UCSD-AML1 (cell line): ENCODE data around the gene KCNJ13.
"Not testable (repeated sequence)": the region's sequence is repeated elsewhere in the genome, so short reads cannot be mapped to it uniquely, and the experiment has no call there.

ENCODE experiments used
- DNase-seq: peaks from one replicate; lab custom pipeline; 2025; ENCODE audit not compliant: unreplicated experiment; lab: John Stamatoyannopoulos, UW

KCNJ13 gene

DNA sequence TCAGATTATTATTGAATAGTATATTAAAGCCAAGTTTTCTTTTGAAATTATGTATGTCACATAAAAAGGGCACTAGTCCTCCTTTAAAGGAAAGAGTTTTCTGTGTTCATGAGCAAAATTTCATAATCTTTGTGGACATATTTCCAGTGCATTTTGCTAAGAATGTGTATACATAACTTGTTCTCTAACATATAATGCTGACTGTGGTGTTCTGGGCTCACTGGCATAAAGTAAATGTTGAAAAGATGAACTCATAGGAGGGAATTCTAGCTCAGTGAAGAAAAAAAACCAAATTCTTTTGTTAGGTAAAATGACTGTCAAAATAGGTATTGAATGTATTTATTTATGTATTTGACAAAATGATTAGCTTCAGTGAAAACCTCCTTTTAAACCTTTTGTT is 6.2 kb downstream of the KCNJ13 start:
- no peak for DNase-seq

DNA sequence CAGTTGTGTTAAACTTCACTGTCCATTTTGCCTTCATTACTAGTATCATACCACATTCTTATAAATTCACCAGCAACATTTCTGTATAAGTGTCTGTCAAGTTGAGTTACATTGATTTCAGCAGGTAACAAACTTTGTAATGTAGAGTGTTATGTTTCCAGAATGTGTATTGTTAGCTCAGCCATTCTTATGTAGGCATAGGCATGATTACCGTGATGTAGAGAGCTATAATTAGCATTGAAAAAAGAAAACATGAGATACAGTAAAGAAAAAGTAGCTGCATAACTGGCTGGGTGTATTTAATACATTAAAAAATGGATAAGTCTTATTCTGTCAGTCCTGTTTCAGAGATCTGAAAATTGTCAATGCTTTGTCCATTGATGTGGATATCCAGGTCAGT is 8.5 kb downstream of the KCNJ13 start:
- no peak for DNase-seq

DNA sequence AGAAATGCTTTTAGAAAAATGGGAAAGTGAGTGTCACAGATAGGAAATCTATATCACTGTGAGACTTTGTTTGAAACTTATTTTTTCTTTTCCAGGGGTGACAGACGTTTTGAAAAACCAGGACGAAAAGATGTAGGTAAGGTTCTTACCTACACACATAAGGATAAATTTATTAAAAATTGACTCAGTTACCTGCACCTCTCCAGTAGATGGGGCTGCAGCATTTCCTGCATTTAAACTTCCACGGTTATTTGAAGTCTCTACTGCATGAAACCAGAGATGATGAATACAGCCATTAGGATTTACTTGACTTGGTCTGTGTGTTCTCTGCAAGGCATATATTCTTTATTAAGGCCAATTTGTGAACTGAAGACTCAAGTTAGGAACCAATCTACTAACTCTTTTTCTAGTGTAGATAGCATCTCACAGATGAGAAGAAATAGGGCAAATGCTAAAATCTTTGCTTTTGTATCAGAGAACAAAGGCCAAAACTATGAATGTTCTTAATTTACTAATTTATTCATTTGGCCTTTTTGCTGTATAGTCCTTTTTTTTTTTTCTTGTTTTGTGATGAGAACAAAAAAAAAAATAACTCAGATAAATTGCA is 15.0 kb downstream of the KCNJ13 start:
- DNase-seq = no peak

DNA sequence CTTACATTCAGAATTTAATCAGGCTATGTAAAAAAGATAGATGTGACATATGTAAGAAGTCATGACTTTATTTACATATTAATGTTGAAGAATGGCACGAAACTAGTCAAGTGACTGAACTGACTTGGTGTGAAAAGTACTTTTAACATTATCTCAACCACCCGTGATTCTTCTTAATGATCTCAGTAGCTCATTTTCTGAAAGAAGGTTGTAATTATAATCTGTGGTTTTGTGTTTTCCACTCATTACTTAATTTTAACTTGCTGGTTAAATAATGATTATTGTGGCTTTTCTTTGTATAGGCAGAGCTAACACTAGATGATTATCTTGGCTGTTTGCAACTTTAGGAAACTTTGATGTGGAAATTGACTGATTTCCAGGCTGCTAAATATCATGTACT is 18.5 kb downstream of the KCNJ13 start:
- no peak for DNase-seq

DNA sequence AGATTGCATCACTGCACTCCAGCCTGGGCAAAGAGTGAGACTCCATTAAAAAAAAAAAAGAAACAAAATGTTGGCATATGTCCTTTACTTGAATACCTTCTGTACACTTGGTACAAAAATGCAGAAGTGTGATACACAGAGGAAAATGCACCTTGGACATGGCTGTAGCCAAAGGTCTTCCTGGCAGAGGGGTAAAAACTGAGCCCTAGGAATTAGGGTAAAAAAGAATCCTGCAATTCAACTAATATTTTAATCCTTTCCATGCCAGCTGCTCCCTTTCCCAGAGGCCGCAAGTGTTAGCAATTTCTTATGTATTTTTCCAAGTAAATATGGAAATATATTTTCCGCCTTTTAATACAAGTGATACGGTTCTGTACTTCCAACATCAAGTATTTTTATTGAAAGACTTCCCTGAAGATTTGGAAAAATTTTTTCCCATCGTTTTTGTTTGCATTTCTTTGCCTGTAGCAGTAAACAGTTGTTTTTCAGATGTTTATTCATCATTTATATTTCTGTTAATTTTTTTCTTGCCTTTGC is 26.2 kb downstream of the KCNJ13 start:
- DNase-seq = no peak

DNA sequence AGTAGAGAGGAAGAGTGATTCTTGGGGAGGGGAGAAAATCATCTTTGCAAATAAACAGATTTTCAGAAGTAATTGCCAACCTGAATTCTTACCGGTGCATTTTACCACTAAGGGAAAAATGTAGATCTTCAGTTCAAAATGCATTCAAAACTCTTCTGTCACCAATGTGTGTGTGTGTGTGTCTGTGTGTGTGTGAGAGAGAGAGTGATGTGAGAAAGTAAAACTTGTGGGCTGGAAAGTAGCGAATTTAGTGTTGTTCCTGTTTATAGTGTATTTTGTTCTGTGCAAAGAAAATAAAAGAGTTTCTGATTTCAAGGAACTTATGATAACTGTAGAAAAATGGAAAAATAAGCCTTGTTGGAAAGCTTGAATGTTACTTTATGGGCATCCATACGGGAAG is 27.0 kb downstream of the KCNJ13 start:
- no peak for DNase-seq

DNA sequence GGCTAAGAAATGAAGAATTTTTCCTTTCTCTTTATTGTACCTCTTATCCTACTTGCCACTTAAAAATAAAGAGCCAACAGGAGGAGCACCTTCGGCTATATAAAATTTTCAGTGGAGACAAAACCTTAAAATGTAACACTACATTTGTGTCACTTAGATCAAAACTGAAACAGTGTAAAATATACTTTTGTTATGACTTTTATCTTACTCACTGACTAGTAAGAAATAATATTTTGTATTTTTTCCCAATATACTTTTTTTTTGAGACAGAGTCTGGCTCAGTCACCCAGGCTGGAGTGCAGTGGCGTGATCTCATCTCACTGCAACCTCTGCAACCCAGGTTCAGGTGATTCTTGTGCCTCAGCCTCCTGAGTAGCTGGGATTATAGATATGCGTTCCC is 28.3 kb downstream of the KCNJ13 start:
- no peak for DNase-seq

DNA sequence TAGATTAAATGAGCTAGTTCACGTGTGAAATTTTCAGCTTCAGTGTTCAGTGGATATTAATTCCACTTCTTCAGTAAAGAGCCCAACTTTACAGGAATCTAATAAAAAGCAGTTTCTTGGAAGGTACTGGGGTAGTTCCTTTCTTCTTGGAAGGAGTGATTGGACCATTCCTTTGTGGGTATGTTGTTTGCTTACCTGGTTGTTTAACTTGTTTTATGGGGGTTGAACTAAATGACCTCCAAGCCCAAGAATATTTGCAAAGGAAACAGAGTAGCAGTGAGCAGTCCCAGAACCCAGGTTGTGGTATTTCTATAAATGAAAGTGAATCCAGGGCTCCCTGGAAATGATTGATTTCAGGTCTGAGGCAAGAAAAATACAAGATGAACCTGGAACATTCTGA is 31.4 kb downstream of the KCNJ13 start:
- DNase-seq = no peak

DNA sequence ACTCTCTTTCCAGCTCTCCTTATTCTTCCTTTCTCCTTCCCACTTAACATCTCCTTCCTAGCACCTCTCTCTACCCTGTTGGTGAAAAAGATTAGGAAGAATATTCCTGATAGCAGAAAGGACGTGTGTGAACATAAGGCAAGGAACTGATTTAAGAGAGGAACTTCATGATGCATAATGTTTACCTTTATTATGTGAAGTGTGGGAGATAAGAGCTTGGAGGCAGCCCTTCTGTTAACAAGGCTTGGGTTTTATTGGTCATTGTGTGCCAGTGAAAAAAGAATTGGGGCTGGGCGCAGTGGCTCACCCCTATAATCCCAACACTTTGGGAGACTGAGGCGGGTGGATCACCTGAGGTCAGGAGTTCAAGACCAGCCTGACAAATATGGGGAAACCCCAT is 34.4 kb downstream of the KCNJ13 start:
- DNase-seq = no peak

DNA sequence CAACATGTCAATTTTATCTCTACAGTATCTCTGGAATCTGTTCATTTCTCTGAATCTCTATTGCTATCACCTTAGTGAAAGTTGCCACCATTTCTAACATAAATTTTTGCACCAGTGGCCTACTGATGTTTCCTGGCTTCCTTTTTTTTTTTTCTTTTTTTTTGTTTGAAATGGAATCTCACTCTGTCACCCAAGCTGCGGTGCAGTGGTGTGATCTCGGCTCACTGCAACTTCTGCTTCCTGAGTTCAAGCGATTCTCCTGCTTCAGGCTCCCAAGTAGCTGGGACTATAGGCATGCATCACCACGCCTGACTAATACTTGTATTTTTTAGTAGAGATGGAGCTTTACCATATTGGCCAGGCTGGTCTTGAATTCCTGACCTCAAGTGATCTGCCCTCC is 35.1 kb downstream of the KCNJ13 start:
- DNase-seq = peak; percentile 30

DNA sequence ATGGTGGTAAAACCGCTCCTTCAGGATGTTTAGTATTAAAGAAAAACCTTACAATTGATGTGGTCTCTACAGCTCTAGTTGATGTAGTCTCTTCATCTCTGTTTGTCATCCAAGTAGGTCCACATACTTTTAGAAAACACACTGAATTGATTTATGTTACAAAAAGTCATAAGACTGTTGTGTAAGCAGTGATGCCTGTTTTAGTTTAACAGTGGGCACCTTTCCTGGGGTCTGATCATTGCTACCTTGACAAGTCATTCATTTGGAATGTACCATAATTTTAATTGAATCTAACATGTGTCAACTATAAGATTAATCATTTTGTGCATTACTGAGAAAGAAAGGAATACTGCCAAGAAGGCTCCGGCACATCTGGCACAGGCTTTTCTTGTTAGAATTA is 44.9 kb downstream of the KCNJ13 start:
- no peak for DNase-seq

DNA sequence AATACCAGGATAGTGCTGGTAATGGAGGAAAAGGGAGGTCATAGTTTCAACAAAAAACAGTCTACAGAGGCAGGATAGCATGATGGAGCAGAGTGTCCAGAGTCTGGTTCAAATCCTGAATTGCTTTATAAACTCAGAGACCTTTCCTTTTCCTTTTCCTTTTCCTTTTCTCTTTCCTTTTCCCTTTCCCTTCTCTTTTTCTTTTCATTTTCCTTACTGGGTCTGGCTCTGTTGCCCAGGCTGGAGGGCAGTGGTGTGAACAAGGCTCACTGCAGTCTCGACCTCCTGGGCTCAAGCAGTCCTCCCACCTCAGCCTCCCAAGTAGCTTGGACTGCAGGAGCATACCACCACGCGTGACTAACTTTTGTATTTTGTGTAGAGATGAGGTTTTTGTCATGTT is 47.6 kb downstream of the KCNJ13 start:
- DNase-seq = no peak

DNA sequence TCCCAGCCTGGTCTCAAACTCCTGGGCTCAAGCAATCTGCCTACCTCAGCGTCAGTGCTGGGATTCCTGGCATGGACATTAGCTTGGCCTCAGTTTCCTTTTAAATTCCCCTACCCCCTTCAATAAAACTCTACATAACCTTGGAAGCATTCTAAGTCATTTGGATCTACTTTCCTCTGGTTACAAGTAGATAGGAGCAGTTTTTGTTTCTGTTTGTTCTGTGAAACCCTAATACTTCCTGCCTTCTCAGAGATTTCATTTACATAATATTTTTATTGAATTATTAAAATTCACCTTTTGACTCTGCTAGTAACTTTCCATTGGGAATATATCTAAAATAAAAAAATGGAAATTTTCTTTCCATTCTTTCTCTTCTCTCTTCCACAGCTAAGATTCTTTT is 53.3 kb downstream of the KCNJ13 start:
- DNase-seq = no peak

DNA sequence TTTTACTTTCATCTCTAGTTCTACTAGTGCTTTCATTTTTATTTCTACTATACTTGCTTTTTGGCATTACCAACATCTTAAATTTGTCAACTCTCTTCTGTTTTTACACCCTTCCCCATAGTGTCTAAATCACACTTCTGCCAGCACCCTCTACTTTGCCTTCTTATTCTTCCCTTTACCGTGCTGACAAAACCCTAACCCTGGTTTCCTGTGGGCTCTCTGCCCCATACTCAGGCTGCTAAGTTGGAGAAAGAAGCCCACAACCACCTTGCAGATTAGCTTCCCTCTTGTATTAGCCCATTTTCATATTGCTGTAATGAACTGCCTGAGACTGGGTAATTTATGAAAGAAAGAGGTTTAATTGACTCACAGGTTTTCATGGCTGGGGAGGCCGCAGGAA is 54.5 kb downstream of the KCNJ13 start:
- no peak for DNase-seq

DNA sequence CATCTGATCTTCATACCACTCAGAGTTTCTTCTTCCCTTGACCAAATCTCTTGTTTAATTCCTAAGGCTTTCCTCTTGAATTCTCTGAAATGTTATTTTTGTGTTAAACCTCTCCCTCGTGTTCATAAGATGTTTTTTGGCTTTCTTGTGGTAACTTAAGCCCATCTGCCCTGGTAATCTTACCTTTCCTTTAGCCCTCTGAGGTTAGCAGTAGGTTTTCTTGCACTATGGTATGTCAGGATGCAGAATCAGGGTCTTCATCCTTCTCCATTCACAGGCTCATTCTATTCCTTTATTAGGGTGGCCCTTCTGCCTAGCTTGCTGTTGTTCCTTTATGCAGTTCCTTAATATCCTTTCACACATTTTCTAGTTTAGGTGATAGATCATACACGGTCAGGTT is 55.1 kb downstream of the KCNJ13 start:
- no peak for DNase-seq

DNA sequence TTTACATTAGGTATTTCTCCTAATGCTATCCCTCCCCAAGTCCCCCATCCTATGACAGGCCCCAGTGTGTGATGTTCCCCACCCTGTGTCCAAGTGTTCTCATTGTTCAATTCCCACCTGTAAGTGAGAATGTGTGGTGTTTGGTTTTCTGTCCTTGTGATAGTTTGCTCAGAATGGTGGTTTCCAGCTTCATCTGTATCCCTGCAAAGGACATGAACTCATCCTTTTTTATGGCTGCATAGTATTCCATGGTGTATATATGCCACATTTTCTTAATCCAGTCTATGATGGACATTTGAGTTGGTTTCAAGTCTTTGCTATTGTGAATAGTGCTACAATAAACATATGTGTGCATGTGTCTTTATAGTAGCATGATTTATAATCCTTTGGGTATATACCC is 56.3 kb downstream of the KCNJ13 start:
- not testable (repeated sequence) for DNase-seq
